Measurements from ENCODE around the gene CDC34.

The CDC34 gene

GRCh38 chr19:531753-532560, at the start of gene CDC34:
Gene CDC34 (plus strand): TSS chr19:531760. CDS start chr19:531932, 172 bp downstream.
- DNase-seq: peak in 1 of 2 experiments; percentile 60

GRCh38 chr19:482186-483041, 49.1 kb upstream of the CDC34 start:
- DNase-seq: no peak

- no peak for DNase-seq
Observed at GRCh38 chr19:483332-484072, 48.1 kb upstream of the CDC34 start.

- no peak for DNase-seq
Observed at GRCh38 chr19:484494-484893, 47.1 kb upstream of the CDC34 start.

GRCh38 chr19:485077-485476, 46.5 kb upstream of the CDC34 start:
- no peak for DNase-seq

GRCh38 chr19:485583-486236, 45.9 kb upstream of the CDC34 start:
- DNase-seq: no peak

- DNase-seq: peak; percentile 61 to 93
Observed at GRCh38 chr19:488505-489417, 42.8 kb upstream of the CDC34 start.

GRCh38 chr19:489418-490196, 42.0 kb upstream of the CDC34 start:
- DNase-seq: no peak

- no peak for DNase-seq
Observed at GRCh38 chr19:491146-491741, 40.3 kb upstream of the CDC34 start.

GRCh38 chr19:492091-492531, 39.4 kb upstream of the CDC34 start:
- no peak for DNase-seq

- DNase-seq: no peak
Observed at GRCh38 chr19:493391-494170, 38.0 kb upstream of the CDC34 start.

- DNase-seq: no peak
Observed at GRCh38 chr19:494171-495080, 37.1 kb upstream of the CDC34 start.

GRCh38 chr19:495081-495401, 36.5 kb upstream of the CDC34 start:
- no peak for DNase-seq

GRCh38 chr19:495402-496111, 36.0 kb upstream of the CDC34 start:
- peak; percentile 70 to 75 for DNase-seq

- DNase-seq: no peak
Observed at GRCh38 chr19:496112-496665, 35.4 kb upstream of the CDC34 start, which contains the start of gene MADCAM1. Gene MADCAM1 (plus strand): TSS chr19:496486. CDS start chr19:496500, 14 bp downstream.

GRCh38 chr19:496986-497385, 34.6 kb upstream of the CDC34 start:
- no peak for DNase-seq

- DNase-seq: no peak
Observed at GRCh38 chr19:497491-497868, 34.1 kb upstream of the CDC34 start.
